D721Med (cell line): Measurements from ENCODE around the gene UBE3C.
"Not testable (repeated sequence)": the region's sequence is repeated elsewhere in the genome, so short reads cannot be mapped to it uniquely, and the experiment has no call there.

ENCODE experiments used
- DNase-seq: peaks from one replicate; pipeline ENCODE4 v3.0.0; 2011; ENCODE audit warnings: low spot score; ENCODE audit not compliant: insufficient read length
- FAIRE-seq: peaks from 2 replicates; lab custom pipeline; 2011; peaks lifted over from hg19 to GRCh38; lab: Jason Lieb, UNC
- CTCF ChIP-seq: IDR thresholded peaks from 2 replicates; pipeline ENCODE4 v1.5.1; 2012; ENCODE audit warnings: mild to moderate bottlenecking, control low read depth; ENCODE audit not compliant: insufficient read depth; ENCODE audit errors: missing control alignments

Gene UBE3C

GRCh38 chr7:157138424-157139110, at the start of gene UBE3C:
UBE3C (plus strand) TSS chr7:157138926; CDS start chr7:157139273, 347 bp downstream.
- DNase-seq = peak; percentile 93
- no peak for TF ChIP-seq CTCF
- FAIRE-seq = no peak

- TF ChIP-seq CTCF = no peak
- DNase-seq (no peak), FAIRE-seq (no peak)
These were observed 49.6 kb upstream of the UBE3C start for GRCh38 chr7:157089100-157089610.

- FAIRE-seq (no peak), DNase-seq (no peak)
- no peak for TF ChIP-seq CTCF
These were observed 48.1 kb upstream of the UBE3C start for GRCh38 chr7:157090485-157091165.

- TF ChIP-seq CTCF = no peak
- FAIRE-seq (no peak), DNase-seq (no peak)
These were observed 42.3 kb upstream of the UBE3C start for GRCh38 chr7:157096286-157097055.

- DNase-seq (no peak), FAIRE-seq (no peak)
- TF ChIP-seq CTCF = no peak
These were observed 41.7 kb upstream of the UBE3C start for GRCh38 chr7:157097056-157097329.

GRCh38 chr7:157097569-157097968, 41.2 kb upstream of the UBE3C start:
- no peak for TF ChIP-seq CTCF
- no peak for DNase-seq

GRCh38 chr7:157100005-157100404, 38.7 kb upstream of the UBE3C start:
- not testable (repeated sequence) for FAIRE-seq, DNase-seq

More at GRCh38 chr7:157097569-157097968, 41.2 kb upstream of the UBE3C start:
- FAIRE-seq = no peak

GRCh38 chr7:157103641-157104040, 35.1 kb upstream of the UBE3C start:
- DNase-seq, FAIRE-seq: not testable (repeated sequence)
